NCI-H1417 treated with DMSO at 0.1 percent for 48 hours (cell line): ENCODE measurements around the gene PTGES2.
"Not testable (repeated sequence)": the region's sequence is repeated elsewhere in the genome, so short reads cannot be mapped to it uniquely, and the experiment has no call there.

Experiments used
- DNase-seq: peaks from one replicate; lab custom pipeline; 2025; lab: John Stamatoyannopoulos, UW

Gene PTGES2

DNA sequence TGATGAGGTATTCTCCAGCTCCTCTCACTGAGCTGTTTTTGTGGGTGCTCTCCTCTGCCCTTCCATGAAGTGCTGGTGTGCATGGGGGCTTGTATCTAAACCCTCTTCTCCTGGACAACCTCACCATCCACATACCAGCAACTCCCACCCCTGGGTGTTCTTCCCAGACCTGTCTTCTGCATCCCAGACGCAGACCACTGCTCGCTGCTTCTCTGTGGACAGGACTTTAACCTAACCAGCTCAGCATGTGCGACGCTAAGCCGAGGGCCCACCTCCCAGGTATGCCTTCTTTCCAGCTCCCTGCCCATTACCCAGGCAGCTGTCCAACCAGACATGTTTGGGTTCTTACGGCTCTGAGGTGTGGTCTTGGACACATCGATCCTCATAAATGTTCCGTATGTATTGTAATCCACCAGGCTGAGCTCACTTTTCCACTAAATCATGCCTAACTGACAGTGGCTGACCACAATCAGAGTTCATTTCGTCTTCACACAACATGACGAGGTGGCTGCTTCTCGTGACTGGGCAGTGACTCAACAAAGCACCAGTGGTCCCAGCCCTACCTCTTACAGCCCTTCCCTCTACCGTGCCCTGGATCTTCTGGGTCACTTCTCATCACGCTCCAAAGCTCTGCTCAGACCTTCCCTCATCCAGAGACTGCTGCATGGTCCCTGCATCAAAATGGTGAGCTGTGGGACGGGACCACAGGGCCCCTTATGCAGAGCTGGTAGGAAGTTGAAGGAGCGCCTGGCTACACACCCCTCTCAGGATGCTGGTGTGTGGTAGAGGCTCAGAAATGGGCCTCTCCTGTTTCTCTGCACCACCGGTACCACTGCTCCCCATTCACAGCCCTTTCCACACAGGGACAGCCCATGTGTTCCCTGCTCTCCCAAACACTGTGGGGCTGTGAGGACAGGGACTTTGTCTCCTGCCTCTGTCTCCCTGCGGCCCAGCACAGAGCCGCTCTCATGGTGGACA is 9.6 kb upstream of the PTGES2 start:
- DNase-seq = no peak

DNA sequence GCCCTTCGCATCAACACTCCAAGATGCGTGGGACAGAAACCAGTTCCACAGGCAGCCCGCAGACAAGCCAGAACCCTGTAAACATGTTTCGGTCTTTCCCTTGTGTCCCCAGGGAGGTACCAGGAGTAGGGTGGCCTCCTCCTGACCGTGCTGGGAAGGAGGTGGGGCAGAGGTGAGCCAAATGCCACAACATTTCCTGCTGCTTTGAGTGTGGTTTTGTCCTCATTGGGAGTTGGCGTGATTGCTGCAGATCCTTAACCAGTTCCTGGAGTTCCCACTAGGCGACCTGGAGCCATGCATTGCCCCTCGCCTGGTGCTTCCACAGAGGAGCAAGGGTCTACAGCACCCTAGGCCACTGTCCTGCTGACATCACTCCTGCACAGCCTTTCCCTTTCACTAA is 8.0 kb upstream of the PTGES2 start:
- DNase-seq = not testable (repeated sequence)

DNA sequence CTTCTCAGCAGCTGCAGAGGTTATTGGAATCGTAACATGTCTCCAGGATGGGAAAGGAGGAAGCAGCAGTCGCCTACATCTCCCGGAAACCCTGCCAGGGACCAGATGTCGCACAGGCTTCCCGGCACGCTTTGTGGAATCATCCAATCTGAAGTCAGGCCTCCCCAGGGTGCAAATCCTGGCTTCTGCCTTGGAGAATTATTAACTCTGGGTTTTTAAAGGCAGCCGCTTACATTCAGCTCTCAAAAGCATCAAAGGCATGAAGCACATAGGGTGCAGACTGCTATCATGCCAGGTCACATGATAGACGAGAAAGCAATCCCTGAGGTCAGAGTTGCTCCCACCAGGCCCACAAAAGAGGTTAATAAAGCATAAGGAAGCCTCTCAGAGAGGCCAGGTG is 4.6 kb upstream of the PTGES2 start:
- DNase-seq = not testable (repeated sequence)

DNA sequence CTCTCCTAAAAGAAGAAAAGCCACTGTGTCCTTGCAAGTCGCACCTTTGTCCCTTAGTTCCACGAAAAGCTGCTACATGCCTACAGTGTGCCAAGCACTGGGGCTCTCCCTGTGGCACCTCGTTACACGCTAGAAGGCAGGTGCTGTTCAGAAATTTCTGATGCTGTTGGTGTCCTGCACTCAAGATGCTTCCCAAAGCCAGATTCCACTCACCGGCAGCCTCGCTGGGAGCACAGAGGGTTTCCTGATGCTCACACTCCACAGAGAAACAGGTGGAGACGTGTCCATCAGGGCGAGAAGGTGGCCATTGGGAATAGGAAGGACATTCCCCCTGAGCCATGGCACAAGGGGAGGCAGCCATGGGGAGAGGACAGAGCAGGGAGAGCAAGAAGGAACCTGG is 3.8 kb upstream of the PTGES2 start:
- not testable (repeated sequence) for DNase-seq

DNA sequence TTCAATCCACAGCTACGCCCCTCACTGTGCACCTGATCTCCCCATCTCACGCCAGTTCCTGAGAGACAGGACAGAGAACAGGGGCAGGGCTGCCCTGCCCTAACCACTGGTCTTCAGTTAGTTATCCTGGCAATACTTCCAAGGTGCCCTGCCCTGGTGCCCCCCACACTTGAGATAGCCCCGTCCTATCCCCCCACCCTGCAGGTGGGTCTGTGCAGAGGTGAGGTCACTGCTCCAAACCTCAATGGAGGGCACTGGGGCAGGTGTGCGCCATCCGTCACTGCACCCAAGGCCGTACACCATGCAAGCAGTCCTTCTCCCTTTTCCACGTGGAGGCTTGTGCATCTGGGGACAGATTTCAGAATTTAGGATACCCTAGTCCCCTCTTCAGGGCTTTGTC is 3.1 kb upstream of the PTGES2 start:
- not testable (repeated sequence) for DNase-seq

DNA sequence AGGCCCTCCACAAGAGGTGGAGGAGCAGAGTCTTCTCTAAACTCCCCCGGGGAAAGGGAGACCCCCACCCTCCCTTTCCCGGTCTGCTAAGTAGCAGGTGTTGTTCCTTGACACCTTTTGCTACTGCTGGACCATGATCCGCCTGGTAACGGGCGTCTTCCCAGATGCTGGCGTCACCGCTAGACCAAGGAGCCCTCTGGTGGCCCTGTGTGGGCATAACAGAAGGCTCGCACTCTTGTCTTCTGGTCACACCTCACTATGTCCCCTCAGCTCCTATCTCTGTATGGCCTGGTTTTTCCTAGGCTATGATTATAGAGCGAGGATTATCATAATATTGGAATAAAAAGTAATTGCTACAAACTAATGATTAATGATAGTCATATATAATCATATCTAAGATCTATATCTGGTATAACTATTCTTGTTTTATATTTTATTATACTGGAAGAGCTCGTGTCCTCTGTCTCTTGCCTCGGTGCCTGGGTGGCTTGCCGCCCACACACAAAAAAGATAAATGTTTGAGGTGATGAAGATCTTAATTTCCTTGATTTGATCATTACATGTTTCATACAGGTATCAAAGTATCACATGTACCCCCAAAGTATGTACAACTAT is 2.6 kb upstream of the PTGES2 start:
- not testable (repeated sequence) for DNase-seq

DNA sequence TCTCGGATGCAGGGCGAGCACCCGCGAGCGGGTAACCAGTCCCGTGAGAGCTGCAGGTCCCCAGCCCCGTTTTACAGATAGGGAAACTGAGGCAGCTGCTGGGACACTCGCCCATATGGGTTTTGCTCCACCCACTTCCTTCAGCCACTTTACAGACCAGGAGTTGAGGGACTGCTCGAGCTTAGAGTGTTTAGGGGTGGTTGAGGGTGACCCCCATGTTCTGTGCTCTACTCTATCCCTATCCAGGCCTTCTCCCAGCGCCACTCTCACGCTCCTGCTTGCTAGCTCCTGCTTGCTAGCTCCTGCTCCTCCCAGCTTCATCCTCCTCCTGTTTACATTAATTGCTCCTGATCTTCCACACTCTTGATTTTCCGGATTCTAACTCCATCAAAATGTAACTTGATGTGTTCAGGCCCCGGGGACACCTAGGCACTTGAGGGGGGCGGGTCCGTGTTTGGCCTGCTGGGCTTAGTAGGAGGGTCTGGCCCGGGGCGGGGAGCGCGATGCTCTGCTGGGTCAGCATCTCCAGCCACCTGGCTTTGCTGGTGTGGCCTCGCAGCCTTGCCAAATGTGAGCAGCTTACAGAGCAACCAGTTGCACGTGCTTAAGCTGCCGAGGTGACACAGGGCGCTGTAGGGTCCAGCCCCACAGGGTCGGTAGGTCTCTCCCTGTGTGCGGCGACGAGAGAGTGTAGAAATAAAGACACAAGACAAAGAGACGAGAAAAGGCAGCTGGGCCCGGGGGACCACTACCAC is 1.5 kb upstream of the PTGES2 start:
- no peak for DNase-seq

DNA sequence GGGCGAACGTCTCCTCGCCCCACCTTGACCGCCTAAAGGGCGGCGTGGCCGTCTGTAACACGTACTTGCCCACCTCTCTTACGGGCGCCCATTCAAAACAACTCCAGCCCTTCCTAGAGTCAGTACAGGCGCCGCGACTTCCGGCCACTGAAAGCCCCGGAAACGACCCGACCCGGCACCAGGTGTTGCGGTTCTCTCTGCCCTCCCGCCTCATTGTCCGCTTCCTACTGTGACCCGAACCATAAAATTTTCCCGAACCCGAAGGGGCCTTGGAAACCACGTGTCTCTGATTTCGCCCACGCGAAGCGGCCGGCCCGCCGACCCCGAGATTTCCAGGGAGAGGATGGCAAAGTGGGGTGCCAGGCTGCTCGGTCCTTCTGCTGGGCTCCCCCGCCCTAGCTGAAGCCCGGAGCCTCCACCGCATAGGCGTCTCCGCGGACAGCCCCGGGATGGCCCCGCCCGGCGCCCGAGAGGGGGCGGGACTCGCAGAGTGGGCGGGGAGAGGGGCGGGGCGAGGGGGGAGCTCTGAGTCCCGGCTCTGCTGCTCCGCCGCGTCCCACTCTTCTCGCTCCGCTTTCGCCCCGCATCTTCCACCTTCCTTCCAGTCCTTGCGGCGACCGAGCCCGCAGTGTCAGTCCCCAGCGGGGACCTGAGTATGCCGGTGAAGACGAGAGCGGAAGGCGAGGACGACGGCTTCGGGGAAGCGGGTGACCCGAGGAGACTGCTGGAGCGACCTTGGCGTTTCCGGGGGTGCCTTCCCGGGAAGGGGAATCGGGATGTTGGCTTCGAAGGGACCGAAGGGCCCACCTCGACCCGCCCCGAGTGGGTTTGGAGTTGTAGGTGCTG is 684 bp upstream of the PTGES2 start:
- DNase-seq = peak; percentile 78

DNA sequence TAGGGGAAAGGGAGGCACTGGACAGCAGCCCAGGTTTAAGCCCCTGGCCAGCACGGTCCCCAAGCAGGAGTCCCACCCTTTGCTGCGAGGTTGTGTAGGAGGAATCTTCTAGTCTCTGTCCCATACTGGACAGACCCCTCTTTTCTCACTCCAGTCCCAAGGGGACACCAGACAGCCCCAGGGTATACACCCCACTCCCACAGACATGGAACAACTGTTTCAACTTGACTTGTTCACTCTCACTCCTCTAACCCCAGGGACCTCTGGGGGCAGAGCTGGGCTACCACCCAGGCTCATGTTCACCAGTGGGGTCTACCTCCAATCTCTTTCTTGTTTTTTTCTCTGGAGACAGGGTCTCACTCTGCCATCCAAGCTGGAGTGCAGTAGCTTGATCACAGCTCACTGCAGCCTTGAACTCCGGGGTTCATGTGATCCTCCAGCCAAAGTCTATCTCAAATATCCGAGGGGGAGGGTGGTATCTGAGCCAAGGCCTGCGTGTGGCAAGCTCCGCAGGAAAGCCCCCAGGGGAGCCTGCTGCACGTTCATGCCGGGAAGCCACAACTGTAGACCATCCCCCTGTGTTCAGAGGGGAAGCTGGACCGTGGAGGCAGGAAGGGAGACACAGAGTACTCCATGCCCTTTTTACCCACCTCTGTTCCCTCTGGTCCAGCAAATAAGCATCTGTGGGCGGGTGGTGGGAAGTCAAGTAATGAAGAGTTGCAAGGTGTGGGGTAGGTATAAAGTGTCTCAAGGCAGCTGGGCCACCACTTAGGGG is 1.8 kb downstream of the PTGES2 start:
- DNase-seq = no peak

DNA sequence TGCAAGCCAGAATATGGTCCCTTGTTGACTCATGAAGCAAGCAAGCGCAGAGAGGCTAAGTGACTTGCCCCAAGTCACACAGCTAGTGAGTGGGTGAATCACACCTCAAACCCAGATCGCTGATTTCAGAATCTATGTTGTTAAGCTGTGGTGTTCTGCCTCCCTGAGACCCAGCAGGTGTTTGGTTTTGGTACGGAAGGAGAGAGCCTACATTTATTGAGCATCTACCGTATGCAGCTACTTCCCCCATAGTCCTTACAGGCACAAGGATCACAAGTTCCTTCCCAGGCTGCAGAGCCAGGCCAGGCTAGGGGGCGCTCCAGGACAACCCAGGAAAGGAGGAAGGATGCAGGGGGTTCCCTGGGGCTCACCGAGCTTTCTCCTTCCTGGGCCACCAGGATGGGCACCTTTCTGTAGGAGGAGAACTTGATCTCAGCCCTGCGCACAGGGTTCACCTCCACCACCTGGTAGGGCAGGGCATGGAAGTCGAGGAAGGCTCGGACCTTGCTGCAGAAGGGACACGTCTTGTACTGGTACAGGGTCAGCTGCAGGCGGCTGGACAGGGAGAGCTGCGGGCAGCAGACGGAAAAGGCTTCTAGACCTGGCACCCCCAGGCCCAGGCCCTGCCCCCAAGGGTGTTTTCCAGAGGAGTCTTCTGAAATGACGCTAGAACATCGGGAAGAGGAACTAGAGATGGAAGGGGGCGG is 2.5 kb downstream of the PTGES2 start:
- DNase-seq = no peak

DNA sequence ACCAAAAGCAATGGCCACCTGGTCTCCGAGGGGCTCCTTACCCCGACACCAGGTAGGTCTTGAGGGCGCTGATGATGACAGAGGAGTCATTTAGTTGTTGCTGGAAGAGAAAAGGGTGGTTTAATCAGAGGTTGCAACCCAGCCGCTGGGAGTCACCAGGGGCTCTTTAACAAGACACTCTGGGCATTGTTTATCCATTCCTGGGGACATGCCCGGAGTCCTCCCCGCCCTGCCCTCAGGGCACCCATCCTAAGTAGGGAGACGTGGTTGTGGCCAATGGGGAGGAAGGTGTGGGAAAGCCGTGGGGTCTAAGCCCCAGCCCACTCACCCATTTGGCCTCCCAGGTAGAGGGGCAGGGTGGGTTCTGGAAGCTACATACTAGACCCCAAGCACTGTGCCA is 3.1 kb downstream of the PTGES2 start:
- no peak for DNase-seq

DNA sequence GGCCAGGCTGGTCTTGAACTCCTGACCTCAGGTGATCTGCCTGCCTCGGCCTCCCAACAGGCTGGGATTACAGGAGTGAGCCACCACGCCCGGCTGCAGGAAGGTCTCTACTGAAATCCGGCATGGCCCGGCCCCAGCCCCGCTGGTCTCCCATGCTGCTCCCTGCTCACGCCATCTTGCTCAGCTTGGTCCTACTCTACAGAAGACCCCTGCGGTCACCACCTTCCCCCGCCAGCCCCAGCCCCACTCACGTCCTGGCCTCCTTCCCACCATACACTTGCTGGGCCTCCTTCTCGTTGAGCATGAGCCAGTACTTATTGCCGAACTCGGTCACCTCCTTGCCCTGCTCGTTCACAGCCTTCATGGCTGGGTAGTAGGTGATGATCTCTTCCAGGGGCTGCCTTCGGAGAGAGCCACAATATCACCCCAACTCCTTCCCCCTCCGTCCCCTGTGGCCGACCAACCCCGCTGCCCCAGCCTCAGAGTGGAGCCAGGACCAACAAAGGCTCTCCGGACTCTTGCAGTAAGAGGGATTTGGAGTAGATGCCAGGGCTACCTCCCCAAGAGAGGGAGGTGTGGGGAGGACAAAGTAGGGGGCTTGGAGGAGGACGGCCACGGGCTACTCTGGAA is 4.0 kb downstream of the PTGES2 start:
- no peak for DNase-seq

DNA sequence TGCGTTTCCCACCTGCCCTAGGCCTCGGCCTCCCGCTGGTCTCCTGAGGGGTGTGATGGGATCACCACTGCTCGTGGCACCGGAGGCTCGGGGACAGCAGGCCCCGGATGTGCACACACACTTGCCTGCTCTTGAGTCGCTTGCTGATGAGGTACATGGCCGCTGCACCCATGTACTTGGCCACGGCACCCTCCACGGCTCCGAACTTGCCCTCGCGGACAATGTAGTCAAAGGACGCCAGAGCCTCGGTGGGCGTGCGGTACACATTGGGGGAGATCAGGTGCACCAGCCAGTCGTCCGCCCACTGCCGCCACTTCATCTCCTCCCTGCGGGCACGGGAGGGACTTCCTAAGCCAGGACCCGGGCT is 4.7 kb downstream of the PTGES2 start:
- DNase-seq = no peak

DNA sequence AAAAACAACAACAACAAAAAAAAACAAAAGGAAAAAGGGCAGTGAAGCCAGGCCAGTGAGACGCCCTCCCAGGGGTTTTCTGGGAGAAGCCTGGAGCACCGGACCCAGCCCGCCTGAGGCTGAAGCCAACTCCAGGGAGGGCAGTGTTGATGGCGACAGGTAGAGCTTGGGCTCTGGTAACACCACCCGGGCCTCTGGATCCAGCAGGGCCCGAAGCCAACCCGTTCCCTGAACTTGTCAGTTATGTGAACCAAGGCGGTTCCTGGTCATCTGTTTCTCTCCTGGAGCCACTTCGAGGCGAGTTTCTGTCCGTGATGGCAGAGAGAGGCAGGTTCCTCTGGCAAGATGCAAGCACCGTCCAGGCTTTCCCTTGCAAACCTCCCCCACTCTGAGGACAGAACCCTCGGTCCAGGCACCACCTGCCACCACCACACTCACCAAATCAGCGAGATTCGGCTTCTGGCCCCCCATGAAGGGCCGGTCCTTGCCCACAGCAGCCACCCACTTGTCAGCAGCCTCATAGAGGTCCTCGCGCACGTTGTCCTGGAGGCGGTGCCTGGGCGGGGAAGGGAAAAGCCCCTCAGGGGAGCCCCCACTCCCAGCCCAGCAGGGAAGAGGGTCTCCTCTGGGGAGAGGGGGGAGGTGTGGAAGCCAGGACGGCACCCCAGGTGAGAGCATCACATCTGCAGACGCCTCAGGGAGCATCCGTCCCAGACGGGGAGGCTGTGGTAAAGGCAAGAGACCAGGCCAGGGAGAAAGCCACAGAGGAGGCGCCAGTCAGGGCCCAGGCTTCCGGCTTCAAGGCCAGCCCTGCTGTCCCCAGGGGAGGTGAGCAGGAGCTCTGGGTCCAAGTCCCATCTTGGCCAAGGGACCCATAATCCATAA is 5.4 kb downstream of the PTGES2 start:
- no peak for DNase-seq

DNA sequence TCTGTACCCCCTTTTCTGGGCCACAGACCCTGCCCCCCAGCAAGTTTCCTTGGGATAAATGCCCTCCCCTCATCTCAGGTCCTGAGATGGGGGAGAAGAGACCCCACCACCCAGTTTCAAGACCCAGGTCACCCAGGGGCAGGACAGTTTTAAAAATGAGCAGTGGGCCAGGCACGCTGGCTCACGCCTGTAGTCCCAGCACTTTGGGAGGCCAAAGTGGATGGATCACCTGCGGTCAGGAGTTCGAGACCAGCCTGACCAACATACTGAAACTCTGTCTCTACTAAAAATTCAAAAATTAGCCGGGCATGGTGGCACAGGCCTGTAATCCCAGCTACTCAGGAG is 6.1 kb downstream of the PTGES2 start:
- no peak for DNase-seq

DNA sequence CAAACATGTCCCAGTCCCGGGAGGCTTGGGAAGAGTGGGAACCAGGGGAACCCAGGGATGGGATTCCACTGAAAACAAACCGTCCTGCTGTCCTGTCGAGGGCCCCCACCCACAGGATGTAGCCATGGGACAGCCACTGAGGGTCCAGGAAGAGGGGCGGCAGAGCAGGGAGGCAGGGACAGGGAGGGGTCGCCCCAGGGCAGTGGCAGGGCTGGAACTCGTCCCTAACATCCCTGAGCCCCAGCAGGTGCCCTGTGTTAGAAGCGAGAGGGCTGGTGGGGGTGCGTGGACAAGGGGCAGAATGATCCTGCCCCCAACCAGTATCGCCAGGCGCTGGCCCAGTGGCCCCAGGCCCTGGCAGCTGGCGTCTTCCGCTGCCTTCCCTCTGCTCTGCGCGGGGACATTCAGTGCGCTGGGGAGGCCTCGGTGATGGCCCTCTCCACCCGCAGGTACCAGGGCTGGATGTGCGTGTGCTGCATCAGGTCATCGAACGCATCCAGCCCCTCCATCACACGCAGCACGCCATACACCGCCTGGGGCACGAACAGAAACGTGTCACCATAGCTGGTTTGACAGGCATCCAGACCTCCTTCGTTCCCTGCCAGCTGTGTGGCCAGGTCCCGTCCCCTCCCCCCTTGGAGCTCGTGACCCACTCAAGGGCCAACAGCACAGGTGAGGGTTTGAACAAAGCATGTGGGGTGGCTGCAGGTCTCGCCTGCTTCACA is 6.6 kb downstream of the PTGES2 start:
- no peak for DNase-seq

DNA sequence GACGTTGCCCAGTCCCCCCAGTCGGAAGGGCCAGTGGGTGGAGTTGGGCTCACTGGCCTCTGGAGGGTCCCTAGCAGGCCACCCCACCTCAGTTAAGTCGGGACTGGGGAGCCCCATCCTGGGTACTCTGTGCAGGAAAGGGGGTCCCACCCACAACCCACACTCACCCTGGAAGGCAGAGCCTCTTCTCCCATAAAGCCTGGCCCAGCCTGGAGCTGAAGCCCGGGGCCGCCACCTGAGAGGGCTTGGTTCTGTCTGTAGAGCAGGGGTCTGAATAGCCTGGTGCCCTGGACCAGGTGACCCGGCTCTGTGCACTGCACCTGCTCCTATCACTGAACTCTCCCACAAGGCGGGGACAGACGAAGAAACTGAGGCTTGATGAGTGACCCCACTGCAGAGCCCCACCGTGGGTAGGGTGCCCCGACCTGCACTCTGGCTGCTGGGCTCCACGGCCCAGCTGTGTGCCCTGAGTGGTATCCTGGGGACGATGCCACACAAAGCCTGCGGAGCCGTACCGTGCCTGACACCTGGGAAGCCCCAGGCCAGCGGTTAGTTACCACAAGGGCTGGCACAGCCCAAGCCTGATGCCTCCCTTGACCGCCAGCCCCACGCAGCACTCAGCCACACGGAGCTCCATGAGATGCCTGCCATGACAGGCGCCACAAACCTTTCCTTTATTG is 7.3 kb downstream of the PTGES2 start:
- DNase-seq = no peak
